Sigmoid colon (tissue), 3 donors: ENCODE measurements around the gene APOL6.

Source experiments
- POLR2A ChIP-seq, 2 donors: fragments of 450-650 bp; IDR thresholded peaks; one replicate each; pipeline ENCODE4 v1.6.1; 2016; ENCODE audit warnings: antibody characterized with exemption in 2 of 2, mild to moderate bottlenecking in 2 of 2, moderate library complexity in 2 of 2
- TF ChIP-seq, protein P1 (sequence below), 4 experiments: fragments of 450-650 bp in 3 of 4; fragments of 200-600 bp in 1 of 4; IDR thresholded peaks; one replicate each; pipeline ENCODE4 v1.5.1; 2016 to 2019; ENCODE audit warnings: antibody characterized with exemption in 4 of 4, mild to moderate bottlenecking in 3 of 4, moderate library complexity in 2 of 4

- no peak for TF ChIP-seq POLR2A (IDR thresholded peaks at IDR 0.05)
- TF ChIP-seq, protein P1, sequence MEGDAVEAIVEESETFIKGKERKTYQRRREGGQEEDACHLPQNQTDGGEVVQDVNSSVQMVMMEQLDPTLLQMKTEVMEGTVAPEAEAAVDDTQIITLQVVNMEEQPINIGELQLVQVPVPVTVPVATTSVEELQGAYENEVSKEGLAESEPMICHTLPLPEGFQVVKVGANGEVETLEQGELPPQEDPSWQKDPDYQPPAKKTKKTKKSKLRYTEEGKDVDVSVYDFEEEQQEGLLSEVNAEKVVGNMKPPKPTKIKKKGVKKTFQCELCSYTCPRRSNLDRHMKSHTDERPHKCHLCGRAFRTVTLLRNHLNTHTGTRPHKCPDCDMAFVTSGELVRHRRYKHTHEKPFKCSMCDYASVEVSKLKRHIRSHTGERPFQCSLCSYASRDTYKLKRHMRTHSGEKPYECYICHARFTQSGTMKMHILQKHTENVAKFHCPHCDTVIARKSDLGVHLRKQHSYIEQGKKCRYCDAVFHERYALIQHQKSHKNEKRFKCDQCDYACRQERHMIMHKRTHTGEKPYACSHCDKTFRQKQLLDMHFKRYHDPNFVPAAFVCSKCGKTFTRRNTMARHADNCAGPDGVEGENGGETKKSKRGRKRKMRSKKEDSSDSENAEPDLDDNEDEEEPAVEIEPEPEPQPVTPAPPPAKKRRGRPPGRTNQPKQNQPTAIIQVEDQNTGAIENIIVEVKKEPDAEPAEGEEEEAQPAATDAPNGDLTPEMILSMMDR (IDR thresholded peaks at IDR 0.05): no peak
Measured at GRCh38 chr22:35620624-35621251, 27.5 kb upstream of the APOL6 start.
